HG03139 (cell line): ENCODE measurements around the gene ABITRAM.
"Not testable (repeated sequence)": the region's sequence is repeated elsewhere in the genome, so short reads cannot be mapped to it uniquely, and the experiment has no call there.

Experiments
- ATAC-seq: cut with Tn5 transposase; IDR thresholded peaks from one replicate; pipeline ENCODE4 v1.9.1; 2021; ENCODE audit not compliant: unreplicated experiment

The ABITRAM gene

GRCh38 chr9:108928386-108928785, 5.8 kb upstream of the ABITRAM start:
- no peak for ATAC-seq

- no peak for ATAC-seq
These were observed 926 bp upstream of the ABITRAM start for GRCh38 chr9:108933231-108933717.

- ATAC-seq: peak; percentile 90
These were observed 380 bp upstream of the ABITRAM start, which contains the start of gene ELP1 for GRCh38 chr9:108933718-108934322. ELP1 (minus strand) TSS chr9:108934124; CDS start chr9:108931146, 2,978 bp downstream.

DNA sequence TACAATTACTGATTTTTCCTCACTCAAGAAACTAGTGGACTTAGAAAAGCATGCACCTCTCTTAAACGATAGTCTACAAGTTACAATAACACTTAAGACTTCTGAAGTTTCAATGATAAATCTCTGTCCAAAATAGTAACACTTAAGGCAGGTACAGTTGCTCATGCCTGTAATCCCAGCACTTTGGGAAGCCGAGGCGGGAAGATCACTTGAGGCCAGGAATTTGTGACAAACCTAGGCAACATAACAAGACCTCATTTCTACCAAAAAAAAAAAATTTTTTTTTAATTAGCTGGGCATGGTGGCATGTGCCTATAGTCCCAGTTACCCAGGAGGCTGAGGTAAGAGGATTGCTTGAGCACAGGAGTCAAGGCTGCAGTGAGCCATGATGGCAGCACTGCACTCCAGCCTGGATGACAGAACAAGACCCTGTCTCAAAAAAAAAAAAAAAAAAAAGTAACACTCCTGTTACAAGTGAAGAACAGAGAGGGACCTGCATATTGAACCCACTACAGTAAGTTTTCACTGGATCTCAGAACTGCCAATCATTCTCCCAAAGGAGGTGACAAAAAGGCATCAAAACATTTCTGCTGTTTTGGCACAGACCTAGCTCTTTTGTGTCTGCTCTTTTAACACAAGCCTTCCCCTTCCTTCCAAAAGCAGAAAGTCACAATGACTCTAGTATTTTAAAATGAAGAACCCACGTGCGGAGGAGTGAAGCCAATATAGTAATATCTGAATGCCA, 3.5 kb downstream of the ABITRAM start:
- ATAC-seq: no peak

GRCh38 chr9:108939975-108940374, 5.8 kb downstream of the ABITRAM start:
- no peak for ATAC-seq

- no peak for ATAC-seq
These were observed 16.0 kb downstream of the ABITRAM start for GRCh38 chr9:108950168-108950567.

- no peak for ATAC-seq
These were observed 17.4 kb downstream of the ABITRAM start for GRCh38 chr9:108951578-108951977.

- no peak for ATAC-seq
These were observed 19.9 kb downstream of the ABITRAM start for GRCh38 chr9:108953983-108954574.

DNA sequence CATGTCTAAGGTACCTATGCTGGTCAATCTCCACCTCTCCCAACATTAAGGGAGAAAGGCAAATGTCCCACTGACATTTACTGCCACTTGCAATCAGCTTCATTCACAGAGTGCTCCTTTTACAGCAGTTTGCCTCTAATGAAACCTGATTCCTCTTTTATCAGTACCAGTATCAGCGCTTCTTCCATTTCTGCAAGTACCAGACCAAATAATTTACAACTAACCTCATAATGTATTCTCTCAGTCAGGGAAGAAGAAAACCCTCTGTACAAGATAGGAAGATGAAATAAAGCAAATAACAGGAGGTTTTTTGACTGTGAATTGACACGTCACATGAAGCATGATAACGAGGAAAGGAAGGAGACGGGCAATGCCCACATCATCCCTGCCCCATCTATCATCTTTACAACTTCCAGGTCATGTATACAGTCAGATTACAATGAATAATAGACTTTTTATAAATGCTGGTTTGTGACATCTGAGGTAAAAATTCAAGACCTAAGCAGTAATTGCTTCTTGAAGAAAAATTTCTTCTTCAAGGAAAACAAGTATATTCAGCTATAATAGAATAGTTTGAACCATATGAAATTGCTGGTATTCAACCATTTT, 21.9 kb downstream of the ABITRAM start:
- ATAC-seq: no peak

GRCh38 chr9:108956631-108957026, 22.4 kb downstream of the ABITRAM start:
- ATAC-seq: no peak

GRCh38 chr9:108960331-108960730, 26.1 kb downstream of the ABITRAM start:
- no peak for ATAC-seq

GRCh38 chr9:108961151-108961550, 27.0 kb downstream of the ABITRAM start:
- ATAC-seq: no peak

- no peak for ATAC-seq
These were observed 29.4 kb downstream of the ABITRAM start for GRCh38 chr9:108963459-108964143.

DNA sequence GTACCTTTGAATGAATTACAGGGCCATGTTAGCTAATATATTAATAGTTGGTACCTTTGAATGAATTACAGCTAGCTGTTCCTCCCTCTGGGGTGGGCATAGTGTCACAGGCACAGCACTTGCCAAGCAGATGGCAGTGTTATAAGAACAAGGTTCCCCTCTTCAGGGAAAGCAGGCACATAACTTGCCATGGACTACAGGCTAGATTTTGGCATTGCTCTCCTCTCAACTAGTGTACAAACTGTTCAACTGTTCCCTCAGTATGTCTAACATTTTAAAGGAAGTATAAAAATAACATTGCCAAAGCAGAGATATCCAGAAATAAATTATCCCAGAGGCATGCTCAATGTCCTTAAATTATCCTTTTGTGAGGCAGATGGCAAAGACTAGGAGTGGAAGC, 33.7 kb downstream of the ABITRAM start:
- ATAC-seq: no peak

- ATAC-seq: not testable (repeated sequence)
These were observed 37.2 kb downstream of the ABITRAM start for GRCh38 chr9:108971392-108971791.

- no peak for ATAC-seq
These were observed 38.0 kb downstream of the ABITRAM start for GRCh38 chr9:108972186-108972585.

GRCh38 chr9:108972626-108973209, 38.5 kb downstream of the ABITRAM start:
- ATAC-seq: no peak

GRCh38 chr9:108973895-108974294, 39.7 kb downstream of the ABITRAM start:
- ATAC-seq: no peak

GRCh38 chr9:108978205-108978604, 44.0 kb downstream of the ABITRAM start:
- ATAC-seq: no peak

DNA sequence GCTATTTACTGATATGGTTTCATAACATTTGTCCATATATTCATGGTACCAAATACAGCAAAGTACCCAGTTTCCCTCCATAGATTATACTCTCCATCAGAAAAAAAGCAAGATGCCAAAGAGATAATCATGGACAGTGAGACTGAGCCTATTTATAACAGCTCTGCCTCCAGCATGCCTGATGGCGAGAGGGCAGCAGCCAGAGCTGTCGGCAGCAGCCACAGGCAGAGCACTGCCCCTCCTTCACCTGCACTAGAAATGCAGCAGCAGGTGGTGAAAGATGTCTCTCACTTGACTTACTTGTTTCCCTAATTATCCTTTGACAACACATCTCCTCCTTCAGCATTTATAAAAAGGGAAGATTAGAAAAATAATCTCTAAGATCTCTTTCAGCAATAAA, 46.7 kb downstream of the ABITRAM start:
- ATAC-seq: no peak

DNA sequence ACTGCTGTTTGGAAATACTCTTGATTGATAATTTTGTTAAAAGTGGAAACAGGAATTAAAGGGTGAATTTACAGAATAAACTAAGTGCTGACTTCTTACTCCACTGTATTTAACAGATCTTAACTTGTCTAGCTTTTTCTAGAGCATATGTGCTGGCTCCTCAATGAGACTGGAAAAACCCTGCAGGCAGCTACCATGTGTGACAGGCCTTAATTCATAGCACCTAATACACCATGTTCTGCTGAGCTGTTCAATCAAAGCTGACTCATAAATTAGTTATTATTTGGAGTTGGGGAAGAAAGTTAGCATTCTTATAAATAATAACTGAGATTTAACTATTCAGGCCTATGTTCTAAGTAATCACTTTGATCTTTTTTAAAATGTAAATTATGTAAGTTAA, 49.7 kb downstream of the ABITRAM start:
- no peak for ATAC-seq
